ENCODE results near the gene CDYL. TPM values are rescaled to one million over a fixed set of nuclear protein-coding genes. Genes with fewer than 3 reads are reported as not detected.

CDYL gene
- total and polyA plus RNA-seq, 2 of the 4 experiments (the other 2 are of a cell fraction): 14.2 to 92.1 TPM

DNA sequence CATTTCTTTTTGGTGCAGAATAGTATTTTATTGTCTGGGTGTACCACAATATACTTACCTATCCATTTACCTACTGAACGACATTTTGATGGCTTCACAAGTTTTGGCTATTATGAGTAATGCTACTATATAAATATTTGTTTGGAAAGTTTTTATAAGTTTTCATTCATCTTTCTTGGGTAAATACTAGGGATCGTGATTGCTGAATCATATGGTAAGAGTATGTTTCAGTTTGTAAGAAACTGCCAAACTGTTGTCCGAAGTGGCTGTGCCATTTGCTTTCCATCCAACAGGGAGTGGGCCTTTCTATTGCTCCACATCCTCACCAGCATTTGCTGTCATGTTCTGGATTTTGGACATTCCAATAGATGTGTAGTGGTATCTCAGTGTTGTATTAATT is 104.2 kb downstream of the CDYL start:
- BruUV-seq (replicated peaks): no TSS peak
- Histone ChIP-seq H4K8ac (ENCODE audit: low read depth in 2 of 2, low read length in 2 of 2) (no peak overlapping the region), H3K14ac (replicated peaks; ENCODE audit: low read depth, low read length) (no peak overlapping the region), H4K91ac (ENCODE audit: insufficient read depth, low read depth, low read length) (no peak overlapping the region), H2AFZ (replicated peaks; ENCODE audit: low read length, poor library complexity) (no peak overlapping the region), H2AK9ac (replicated peaks; ENCODE audit: low read depth, low read length, poor library complexity) (no peak overlapping the region), H3K9me3 (ENCODE audit: control insufficient read depth, insufficient read depth, low read length) (no peaks in the 10 kb centered on the region), H3K9me1 (ENCODE audit: insufficient read depth, low read length) (peaks cover 11% of the 10 kb centered on the region; the same call in 1 of the 2 replicates), H3K18ac (ENCODE audit: low read depth, low read length) (no peak overlapping the region), H3K79me1 (ENCODE audit: low read depth in 1 of 2, low read length in 2 of 2) (peaks cover 49 to 71% of the 10 kb centered on the region in 2 experiments), H3K56ac (ENCODE audit: extremely low read depth, insufficient read depth, low read length) (no peak overlapping the region), H2BK5ac (ENCODE audit: low read depth, low read length, poor library complexity, severe bottlenecking) (no peak overlapping the region), H2BK20ac (ENCODE audit: low read depth, low read length) (no peak overlapping the region), H4K20me1 (ENCODE audit: insufficient read depth, low read length) (peaks cover 63% of the 10 kb centered on the region), H3K4me3 (ENCODE audit: insufficient read depth, low read depth, low read length) (no peak overlapping the region), H3K9ac (ENCODE audit: low read depth, low read length) (no peak overlapping the region), H3K27ac (ENCODE audit: insufficient read depth, low read length) (no peak overlapping the region), H2AK5ac (ENCODE audit: low read depth, low read length) (no peak overlapping the region), H3K36me3 (ENCODE audit: control insufficient read depth, insufficient read depth, low read length) (no peaks in the 10 kb centered on the region; the same call in 1 of the 2 replicates), H4K5ac (ENCODE audit: low read depth, low read length) (no peak overlapping the region), H3K27me3 (ENCODE audit: control insufficient read depth, insufficient read depth, low read length) (no peaks in the 10 kb centered on the region), H3K23ac (ENCODE audit: low read depth, low read length) (0 out of 2 replicates have a peak overlapping the region, but pooled peaks have one; percentile 59), H2BK15ac (ENCODE audit: low read depth, low read length) (no peak overlapping the region), H3K4me2 (ENCODE audit: low read depth, low read length) (peak overlapping the region; percentile 66; the same call in 1 of the 2 replicates), H3K4me1 (ENCODE audit: control insufficient read depth, insufficient read depth, low read length) (peaks cover 2% of the 10 kb centered on the region; the same call in 1 of the 2 replicates), H2BK120ac (ENCODE audit: low read depth, low read length) (no peak overlapping the region), H3K4ac (ENCODE audit: low read depth, low read length) (no peak overlapping the region)
- ChIA-PET CTCF (interaction anchor here (0.6 kb wide), 1 partner anchor 108 kb away, joined by 3 read pairs; no protein-coding TSS in a partner anchor), POLR2A (ENCODE audit: unreplicated experiment) (no interaction called here)
- WGBS, 2 experiments (ENCODE audit: extremely low coverage in 2 of 2, insufficient read length in 1 of 2): no CpG with 5 or more reads among the region's 3 CpGs
- DNase-seq (no peak), ATAC-seq (ENCODE audit: low read depth) (no peak; the same call in 1 of the 2 replicates)
- TF ChIP-seq, protein P1, sequence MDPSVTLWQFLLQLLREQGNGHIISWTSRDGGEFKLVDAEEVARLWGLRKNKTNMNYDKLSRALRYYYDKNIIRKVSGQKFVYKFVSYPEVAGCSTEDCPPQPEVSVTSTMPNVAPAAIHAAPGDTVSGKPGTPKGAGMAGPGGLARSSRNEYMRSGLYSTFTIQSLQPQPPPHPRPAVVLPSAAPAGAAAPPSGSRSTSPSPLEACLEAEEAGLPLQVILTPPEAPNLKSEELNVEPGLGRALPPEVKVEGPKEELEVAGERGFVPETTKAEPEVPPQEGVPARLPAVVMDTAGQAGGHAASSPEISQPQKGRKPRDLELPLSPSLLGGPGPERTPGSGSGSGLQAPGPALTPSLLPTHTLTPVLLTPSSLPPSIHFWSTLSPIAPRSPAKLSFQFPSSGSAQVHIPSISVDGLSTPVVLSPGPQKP (IDR thresholded peaks at IDR 0.05; ENCODE audit: borderline replicate concordance, low read depth, low read length): no peak
- TF ChIP-seq CHD1 (IDR thresholded peaks at IDR 0.05; ENCODE audit: low read depth, low read length): no peak
- TF ChIP-seq, protein P2, sequence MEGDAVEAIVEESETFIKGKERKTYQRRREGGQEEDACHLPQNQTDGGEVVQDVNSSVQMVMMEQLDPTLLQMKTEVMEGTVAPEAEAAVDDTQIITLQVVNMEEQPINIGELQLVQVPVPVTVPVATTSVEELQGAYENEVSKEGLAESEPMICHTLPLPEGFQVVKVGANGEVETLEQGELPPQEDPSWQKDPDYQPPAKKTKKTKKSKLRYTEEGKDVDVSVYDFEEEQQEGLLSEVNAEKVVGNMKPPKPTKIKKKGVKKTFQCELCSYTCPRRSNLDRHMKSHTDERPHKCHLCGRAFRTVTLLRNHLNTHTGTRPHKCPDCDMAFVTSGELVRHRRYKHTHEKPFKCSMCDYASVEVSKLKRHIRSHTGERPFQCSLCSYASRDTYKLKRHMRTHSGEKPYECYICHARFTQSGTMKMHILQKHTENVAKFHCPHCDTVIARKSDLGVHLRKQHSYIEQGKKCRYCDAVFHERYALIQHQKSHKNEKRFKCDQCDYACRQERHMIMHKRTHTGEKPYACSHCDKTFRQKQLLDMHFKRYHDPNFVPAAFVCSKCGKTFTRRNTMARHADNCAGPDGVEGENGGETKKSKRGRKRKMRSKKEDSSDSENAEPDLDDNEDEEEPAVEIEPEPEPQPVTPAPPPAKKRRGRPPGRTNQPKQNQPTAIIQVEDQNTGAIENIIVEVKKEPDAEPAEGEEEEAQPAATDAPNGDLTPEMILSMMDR (conservative IDR thresholded peaks at IDR 0.05; ENCODE audit: low read depth, low read length): no peak
- no peak for TF ChIP-seq BHLHE40 (IDR thresholded peaks at IDR 0.05; ENCODE audit: low read depth, low read length)
- intact Hi-C loops (cut with micrococcal nuclease): no loop called here
- dilution Hi-C loops (cut with HindIII; ENCODE audit: low sequenced_read_pairs, unreplicated experiment): no loop called here
- in situ Hi-C loops (cut with MboI; ENCODE audit: low sequenced_read_pairs): no loop called here

Data from IMR-90 (cell line).